SK-N-SH (cell line): Measurements from ENCODE around the gene PKN2.

Experiments
- CHD2 ChIP-seq: fragments of 150-350 bp; IDR thresholded peaks from 2 replicates; pipeline ENCODE4 v1.6.1; 2018; ENCODE audit warnings: low read length; ENCODE audit not compliant: partially characterized antibody
- ELF1 ChIP-seq: IDR thresholded peaks from 2 replicates; pipeline ENCODE4 v1.4.0; 2012
- EP300 ChIP-seq, 2 experiments: IDR thresholded peaks; 2 replicates each; pipeline versions ENCODE4 v1.4.0 to v1.6.1; 2012; ENCODE audit warnings: borderline replicate concordance in 1 of 2, low read depth in 1 of 2, low read length in 1 of 2
- EZH2phosphoT487 ChIP-seq: fragments of 200-600 bp; sonication (generic); IDR thresholded peaks from 2 replicates; pipeline ENCODE4 v1.6.1; 2017; ENCODE audit warnings: low read depth, mixed run types, mild to moderate bottlenecking, antibody characterized with exemption, moderate library complexity, borderline replicate concordance
- JUND ChIP-seq: IDR thresholded peaks from 2 replicates; pipeline ENCODE4 v1.4.0; 2012
- POLR2AphosphoS5 ChIP-seq: IDR thresholded peaks from 2 replicates; pipeline ENCODE4 v1.6.1; 2012; ENCODE audit warnings: low read depth, low read length
- SIN3A ChIP-seq: IDR thresholded peaks from 2 replicates; pipeline ENCODE4 v1.6.1; 2012; ENCODE audit warnings: low read depth, mild to moderate bottlenecking, low read length, moderate library complexity, borderline replicate concordance
- TEAD4 ChIP-seq: IDR thresholded peaks from 2 replicates; pipeline ENCODE4 v1.4.0; 2012; ENCODE audit warnings: mild to moderate bottlenecking, borderline replicate concordance; ENCODE audit not compliant: insufficient read depth
- YY1 ChIP-seq: IDR thresholded peaks from 2 replicates; pipeline ENCODE4 v1.4.0; 2012; ENCODE audit warnings: low read depth, mild to moderate bottlenecking
- TF ChIP-seq, protein P1 (sequence below): IDR thresholded peaks from 2 replicates; pipeline ENCODE4 v1.4.0; 2012; ENCODE audit warnings: low read depth, borderline replicate concordance
- TF ChIP-seq, protein P2 (sequence below): fragments of 200-600 bp; sonication (generic); IDR thresholded peaks from 2 replicates; pipeline ENCODE4 v1.6.1; 2017; ENCODE audit warnings: antibody characterized with exemption, mild to moderate bottlenecking, moderate library complexity

DNA sequence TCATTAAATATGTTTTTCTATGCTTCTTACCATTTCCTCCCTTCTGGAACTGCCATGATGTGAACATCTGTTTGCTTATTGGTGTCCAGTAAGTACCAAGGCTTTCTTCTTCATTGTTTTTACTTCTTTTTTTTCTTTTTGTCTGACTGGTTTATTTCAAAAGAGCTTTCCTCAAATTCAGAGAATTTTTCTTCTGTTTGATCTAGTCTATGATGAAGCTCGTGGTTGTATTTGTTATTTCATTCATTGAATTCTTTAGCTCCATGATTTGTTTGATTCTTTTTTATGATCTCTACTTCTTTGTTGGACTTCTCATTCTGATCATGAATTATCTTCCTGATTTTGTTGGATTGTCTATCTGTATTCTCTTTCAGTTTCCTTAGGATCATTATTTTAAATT lies 49.5 kb upstream of the PKN2 start:
- TF ChIP-seq, protein P1, sequence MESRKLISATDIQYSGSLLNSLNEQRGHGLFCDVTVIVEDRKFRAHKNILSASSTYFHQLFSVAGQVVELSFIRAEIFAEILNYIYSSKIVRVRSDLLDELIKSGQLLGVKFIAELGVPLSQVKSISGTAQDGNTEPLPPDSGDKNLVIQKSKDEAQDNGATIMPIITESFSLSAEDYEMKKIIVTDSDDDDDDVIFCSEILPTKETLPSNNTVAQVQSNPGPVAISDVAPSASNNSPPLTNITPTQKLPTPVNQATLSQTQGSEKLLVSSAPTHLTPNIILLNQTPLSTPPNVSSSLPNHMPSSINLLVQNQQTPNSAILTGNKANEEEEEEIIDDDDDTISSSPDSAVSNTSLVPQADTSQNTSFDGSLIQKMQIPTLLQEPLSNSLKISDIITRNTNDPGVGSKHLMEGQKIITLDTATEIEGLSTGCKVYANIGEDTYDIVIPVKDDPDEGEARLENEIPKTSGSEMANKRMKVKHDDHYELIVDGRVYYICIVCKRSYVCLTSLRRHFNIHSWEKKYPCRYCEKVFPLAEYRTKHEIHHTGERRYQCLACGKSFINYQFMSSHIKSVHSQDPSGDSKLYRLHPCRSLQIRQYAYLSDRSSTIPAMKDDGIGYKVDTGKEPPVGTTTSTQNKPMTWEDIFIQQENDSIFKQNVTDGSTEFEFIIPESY, result no peak
- TF ChIP-seq, protein P2, sequence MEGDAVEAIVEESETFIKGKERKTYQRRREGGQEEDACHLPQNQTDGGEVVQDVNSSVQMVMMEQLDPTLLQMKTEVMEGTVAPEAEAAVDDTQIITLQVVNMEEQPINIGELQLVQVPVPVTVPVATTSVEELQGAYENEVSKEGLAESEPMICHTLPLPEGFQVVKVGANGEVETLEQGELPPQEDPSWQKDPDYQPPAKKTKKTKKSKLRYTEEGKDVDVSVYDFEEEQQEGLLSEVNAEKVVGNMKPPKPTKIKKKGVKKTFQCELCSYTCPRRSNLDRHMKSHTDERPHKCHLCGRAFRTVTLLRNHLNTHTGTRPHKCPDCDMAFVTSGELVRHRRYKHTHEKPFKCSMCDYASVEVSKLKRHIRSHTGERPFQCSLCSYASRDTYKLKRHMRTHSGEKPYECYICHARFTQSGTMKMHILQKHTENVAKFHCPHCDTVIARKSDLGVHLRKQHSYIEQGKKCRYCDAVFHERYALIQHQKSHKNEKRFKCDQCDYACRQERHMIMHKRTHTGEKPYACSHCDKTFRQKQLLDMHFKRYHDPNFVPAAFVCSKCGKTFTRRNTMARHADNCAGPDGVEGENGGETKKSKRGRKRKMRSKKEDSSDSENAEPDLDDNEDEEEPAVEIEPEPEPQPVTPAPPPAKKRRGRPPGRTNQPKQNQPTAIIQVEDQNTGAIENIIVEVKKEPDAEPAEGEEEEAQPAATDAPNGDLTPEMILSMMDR, result no peak
- TF ChIP-seq POLR2AphosphoS5 (no peak), JUND (no peak), YY1 (no peak), SIN3A (no peak), EP300 (IDR thresholded peaks at IDR 0.05; ENCODE audit: borderline replicate concordance in 1 of 2, low read depth in 1 of 2, low read length in 1 of 2) (no peak), TEAD4 (no peak), ELF1 (no peak), EZH2phosphoT487 (no peak), CHD2 (no peak)
